ENCODE data around the gene DNPH1.

DNPH1 gene

GRCh38 chr6:43207286-43207685 lies 22.0 kb downstream of the DNPH1 start:
- no peak for TF ChIP-seq CTCF (IDR thresholded peaks at IDR 0.05; ENCODE audit: insufficient read depth, missing control alignments)
- DNase-seq (ENCODE audit: insufficient read length, low spot score) (no peak), FAIRE-seq (no peak)

GRCh38 chr6:43205849-43206248 lies 23.4 kb downstream of the DNPH1 start:
- no peak for TF ChIP-seq CTCF (IDR thresholded peaks at IDR 0.05; ENCODE audit: insufficient read depth, missing control alignments)
- DNase-seq (ENCODE audit: insufficient read length, low spot score) (no peak), FAIRE-seq (no peak)

GRCh38 chr6:43204271-43205105 lies 24.8 kb downstream of the DNPH1 start:
- FAIRE-seq = no peak
- no peak for DNase-seq (ENCODE audit: insufficient read length, low spot score)
- TF ChIP-seq CTCF (IDR thresholded peaks at IDR 0.05; ENCODE audit: insufficient read depth, missing control alignments) = no peak

- FAIRE-seq (no peak), DNase-seq (ENCODE audit: insufficient read length, low spot score) (no peak)
- TF ChIP-seq CTCF (IDR thresholded peaks at IDR 0.05; ENCODE audit: insufficient read depth, missing control alignments) = no peak
These were observed 25.6 kb downstream of the DNPH1 start for GRCh38 chr6:43203718-43204095.

GRCh38 chr6:43203029-43203717 lies 26.1 kb downstream of the DNPH1 start:
- TF ChIP-seq CTCF (IDR thresholded peaks at IDR 0.05; ENCODE audit: insufficient read depth, missing control alignments) = no peak
- FAIRE-seq = no peak
- DNase-seq (ENCODE audit: insufficient read length, low spot score) = no peak

GRCh38 chr6:43202451-43202850 lies 26.8 kb downstream of the DNPH1 start:
- no peak for TF ChIP-seq CTCF (IDR thresholded peaks at IDR 0.05; ENCODE audit: insufficient read depth, missing control alignments)
- FAIRE-seq = no peak
- DNase-seq (ENCODE audit: insufficient read length, low spot score) = no peak

- TF ChIP-seq CTCF (IDR thresholded peaks at IDR 0.05; ENCODE audit: insufficient read depth, missing control alignments) = no peak
- FAIRE-seq (no peak), DNase-seq (ENCODE audit: insufficient read length, low spot score) (no peak)
These were observed 28.7 kb downstream of the DNPH1 start for GRCh38 chr6:43200541-43200940.

Measured in D721Med (cell line).